ENCODE results near the gene HIPK3.
A peak's percentile ranks its signal among the peaks of the same experiment; 100 is the strongest.

Gene HIPK3

GRCh38 chr11:33375236-33375635 is 118.1 kb downstream of the HIPK3 start:
- Histone ChIP-seq H3K27me3 (ENCODE audit: insufficient read depth, low read depth) (no peaks in the 10 kb centered on the region; the same call in 1 of the 2 replicates), H3K36me3 (ENCODE audit: insufficient read depth) (no peaks in the 10 kb centered on the region), H3K4me3 (IDR thresholded peaks at IDR 0.05; ENCODE audit: insufficient read depth, low read depth, low read length) (no peak overlapping the region), H4K20me1 (ENCODE audit: insufficient read depth) (no peaks in the 10 kb centered on the region), H3K4me2 (no peak overlapping the region), H3K27ac (no peak overlapping the region), H3K4me1 (ENCODE audit: low read depth, poor library complexity, severe bottlenecking) (peaks cover 14% of the 10 kb centered on the region), H3K9ac (no peak overlapping the region), H3K79me2 (ENCODE audit: insufficient read depth, low read depth) (no peaks in the 10 kb centered on the region), H2AFZ (ENCODE audit: low read depth) (peak overlapping the region; percentile 59)
- TF ChIP-seq CTCF (conservative IDR thresholded peaks at IDR 0.05; ENCODE audit: low read depth, low read length) = no peak

DNA sequence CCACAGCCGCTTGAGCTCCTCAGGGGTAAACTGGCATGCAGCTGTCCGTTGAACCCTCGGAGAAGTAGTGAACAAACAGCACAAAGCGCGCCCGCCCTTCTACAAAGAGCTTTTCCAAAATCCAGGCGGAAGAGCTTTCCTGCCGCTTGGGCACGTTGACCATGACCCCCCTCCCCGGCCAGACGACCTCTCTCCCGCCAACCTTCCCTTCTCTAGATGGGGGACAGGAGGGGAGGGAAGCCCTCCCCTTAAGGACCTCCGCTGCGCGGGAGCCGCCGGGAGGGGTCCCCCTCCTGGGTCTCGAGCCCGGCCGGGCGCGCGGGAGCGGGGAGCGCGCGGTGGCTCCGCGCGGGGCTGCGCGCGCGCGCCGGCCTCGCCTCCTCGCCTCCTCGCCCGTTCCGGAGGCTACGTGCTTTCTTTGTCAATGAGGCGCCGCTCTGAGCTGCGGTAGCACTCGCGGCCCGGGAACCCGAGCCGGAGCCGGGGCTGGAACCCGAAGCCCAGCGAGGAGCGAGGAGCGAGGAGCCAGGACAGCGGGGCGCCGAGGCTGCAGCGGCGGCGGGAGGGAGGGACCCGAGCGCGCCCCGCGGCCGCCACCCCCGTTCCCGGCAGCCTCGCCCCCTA is 118.6 kb downstream of the HIPK3 start, which contains the start of gene KIAA1549L:
KIAA1549L (plus strand) TSS at position 421 of the 624 bp plus-strand sequence.
- peaks cover 18% of the 10 kb centered on the region for H3K4me1 ChIP-seq (ENCODE audit: low read depth, poor library complexity, severe bottlenecking)
- H3K27ac ChIP-seq = no peak within 1 kb of the TSS
- no peaks in the 10 kb centered on the region for H3K79me2 ChIP-seq (ENCODE audit: insufficient read depth, low read depth)
- no peak within 1 kb of the TSS for H3K4me3 ChIP-seq (IDR thresholded peaks at IDR 0.05; ENCODE audit: insufficient read depth, low read depth, low read length)
- no peaks in the 10 kb centered on the region; the same call in 1 of the 2 replicates for H3K27me3 ChIP-seq (ENCODE audit: insufficient read depth, low read depth)
- TF ChIP-seq CTCF (conservative IDR thresholded peaks at IDR 0.05; ENCODE audit: low read depth, low read length) = no peak
- no peak within 1 kb of the TSS; the same call in 1 of the 2 replicates for H3K9ac ChIP-seq
- H3K36me3 ChIP-seq (ENCODE audit: insufficient read depth) = no peaks in the 10 kb centered on the region
- H3K4me2 ChIP-seq = no peak within 1 kb of the TSS
- H4K20me1 ChIP-seq (ENCODE audit: insufficient read depth) = no peaks in the 10 kb centered on the region
- H2AFZ ChIP-seq (ENCODE audit: low read depth) = peak within 1 kb of the TSS; percentile 59

GRCh38 chr11:33376331-33377310 is 119.4 kb downstream of the HIPK3 start:
- H3K4me3 ChIP-seq (IDR thresholded peaks at IDR 0.05; ENCODE audit: insufficient read depth, low read depth, low read length) = no peak overlapping the region
- no peak overlapping the region for H3K9ac ChIP-seq
- H3K27me3 ChIP-seq (ENCODE audit: insufficient read depth, low read depth) = no peaks in the 10 kb centered on the region; the same call in 1 of the 2 replicates
- H3K27ac ChIP-seq = no peak overlapping the region
- no peak overlapping the region for H3K4me2 ChIP-seq
- H3K4me1 ChIP-seq (ENCODE audit: low read depth, poor library complexity, severe bottlenecking) = peaks cover 18% of the 10 kb centered on the region
- no peaks in the 10 kb centered on the region for H3K79me2 ChIP-seq (ENCODE audit: insufficient read depth, low read depth)
- H2AFZ ChIP-seq (ENCODE audit: low read depth) = peak overlapping the region; percentile 59; the same call in 1 of the 2 replicates
- H4K20me1 ChIP-seq (ENCODE audit: insufficient read depth) = no peaks in the 10 kb centered on the region
- no peak for TF ChIP-seq CTCF (conservative IDR thresholded peaks at IDR 0.05; ENCODE audit: low read depth, low read length)
- H3K36me3 ChIP-seq (ENCODE audit: insufficient read depth) = no peaks in the 10 kb centered on the region

DNA sequence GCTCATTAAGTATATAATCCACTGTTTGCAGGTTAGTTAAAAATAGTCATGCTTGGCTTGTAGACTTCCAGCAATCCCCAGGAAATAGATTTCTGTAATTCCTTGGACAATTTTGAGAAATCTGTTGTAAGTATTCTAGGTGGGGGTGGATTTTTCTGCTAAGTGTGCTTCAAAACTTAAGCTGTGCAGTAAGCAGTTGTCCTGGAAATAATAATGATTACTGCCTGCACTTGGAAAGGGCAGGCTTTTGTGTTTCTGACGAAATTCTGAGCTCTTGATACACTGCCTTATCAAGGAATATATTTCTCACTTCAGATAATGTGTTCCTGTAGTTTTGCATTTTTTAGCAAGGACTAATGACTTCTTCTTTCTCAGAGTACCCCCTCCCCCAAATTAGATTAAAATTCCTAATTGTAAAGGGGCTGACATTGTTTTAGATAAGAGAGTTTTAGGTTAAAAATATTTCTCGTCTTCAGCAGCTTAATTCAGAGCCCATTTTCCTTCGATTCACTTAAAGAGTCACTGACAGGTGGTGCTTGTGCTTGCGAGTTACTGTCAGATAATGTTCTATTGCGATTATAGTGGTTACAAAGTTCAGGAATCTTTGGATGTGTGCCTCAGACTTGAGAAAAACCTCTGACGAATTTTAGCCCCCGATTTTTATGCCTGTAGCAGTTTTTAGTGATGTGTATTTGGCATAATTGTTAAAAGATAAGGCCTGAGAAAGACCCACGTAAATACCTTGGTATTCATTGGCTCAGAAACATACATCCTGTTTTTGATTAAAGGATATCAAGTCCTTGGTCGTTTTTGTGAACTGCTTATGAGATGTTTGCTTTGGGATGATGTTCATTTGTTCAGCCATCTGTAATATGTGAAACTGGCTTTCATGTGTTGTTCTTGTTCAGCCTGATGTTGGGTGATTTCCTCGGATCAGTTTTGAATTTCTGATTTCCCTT is 120.5 kb downstream of the HIPK3 start:
- peaks cover 20% of the 10 kb centered on the region for H3K4me1 ChIP-seq (ENCODE audit: low read depth, poor library complexity, severe bottlenecking)
- H2AFZ ChIP-seq (ENCODE audit: low read depth) = no peak overlapping the region
- no peaks in the 10 kb centered on the region for H3K79me2 ChIP-seq (ENCODE audit: insufficient read depth, low read depth)
- no peaks in the 10 kb centered on the region for H3K36me3 ChIP-seq (ENCODE audit: insufficient read depth)
- TF ChIP-seq CTCF (conservative IDR thresholded peaks at IDR 0.05; ENCODE audit: low read depth, low read length) = no peak
- H3K9ac ChIP-seq = no peak overlapping the region
- H3K4me2 ChIP-seq = no peak overlapping the region
- no peaks in the 10 kb centered on the region; the same call in 1 of the 2 replicates for H3K27me3 ChIP-seq (ENCODE audit: insufficient read depth, low read depth)
- no peaks in the 10 kb centered on the region for H4K20me1 ChIP-seq (ENCODE audit: insufficient read depth)
- no peak overlapping the region for H3K4me3 ChIP-seq (IDR thresholded peaks at IDR 0.05; ENCODE audit: insufficient read depth, low read depth, low read length)
- no peak overlapping the region for H3K27ac ChIP-seq
